Liver (tissue), 9 donors: ENCODE data around the gene C10orf143. TPM values are rescaled to one million over a fixed set of nuclear protein-coding genes. Genes with fewer than 3 reads are reported as not detected.

Experiments
- DNase-seq: peaks from one replicate; pipeline ENCODE4 v3.0.0-alpha.2; 2017; ENCODE audit warnings: low spot score
- H3K27ac ChIP-seq, 2 donors: one replicate each; pipeline ENCODE4 v1.7.0; 2013; ENCODE audit warnings: inconsistent platforms in 2 of 2, low read length in 2 of 2, control low read depth in 1 of 2, low read depth in 1 of 2, mild to moderate bottlenecking in 1 of 2
- H3K27me3 ChIP-seq, 4 donors: one replicate each; pipeline versions ENCODE4 v1.6.1 to v1.7.0; 2013; ENCODE audit warnings: low read length in 3 of 4, inconsistent platforms in 1 of 4, mild to moderate bottlenecking in 1 of 4, moderate library complexity in 1 of 4; ENCODE audit not compliant: control insufficient read depth in 4 of 4, insufficient read depth in 4 of 4
- H3K36me3 ChIP-seq, 4 donors: one replicate each; pipeline versions ENCODE4 v1.6.1 to v1.7.0; 2013; ENCODE audit warnings: low read length in 3 of 4, mild to moderate bottlenecking in 3 of 4, low read depth in 1 of 4, moderate library complexity in 1 of 4; ENCODE audit not compliant: control insufficient read depth in 4 of 4, insufficient read depth in 3 of 4
- H3K4me1 ChIP-seq, 4 donors: one replicate each; pipeline versions ENCODE4 v1.6.1 to v1.7.0; 2013; ENCODE audit warnings: low read length in 3 of 4, mild to moderate bottlenecking in 3 of 4, moderate library complexity in 1 of 4; ENCODE audit not compliant: control insufficient read depth in 4 of 4, insufficient read depth in 4 of 4
- H3K4me3 ChIP-seq, 3 donors: one replicate each; pipeline versions ENCODE4 v1.6.1 to v1.7.0; 2013; ENCODE audit warnings: low read length in 3 of 3, control low read depth in 1 of 3, low read depth in 1 of 3, mild to moderate bottlenecking in 1 of 3
- H3K9ac ChIP-seq, 2 donors: one replicate each; pipeline ENCODE4 v1.7.0; 2013; ENCODE audit warnings: low read length in 2 of 2, mild to moderate bottlenecking in 2 of 2, moderate library complexity in 2 of 2, control low read depth in 1 of 2, low read depth in 1 of 2
- H3K9me3 ChIP-seq, 4 donors: one replicate each; pipeline versions ENCODE4 v1.6.1 to v1.7.0; 2013; ENCODE audit warnings: low read length in 3 of 4; ENCODE audit not compliant: control insufficient read depth in 4 of 4
- ATF3 ChIP-seq: IDR thresholded peaks from 2 replicates; pipeline ENCODE4 v1.6.1; 2016; ENCODE audit warnings: antibody characterized with exemption
- CTCF ChIP-seq: fragments of 150-350 bp; IDR thresholded peaks from 2 replicates; pipeline ENCODE4 v1.5.1; 2017; ENCODE audit warnings: improper control_type of control experiment, low read depth, low read length; ENCODE audit not compliant: missing input control
- EGR1 ChIP-seq, 2 donors: IDR thresholded peaks; 2 replicates each; pipeline ENCODE4 v1.6.1; 2016 to 2018; ENCODE audit warnings: antibody characterized with exemption in 2 of 2, low read depth in 2 of 2
- FOXA2 ChIP-seq: IDR thresholded peaks from 2 replicates; pipeline ENCODE4 v1.6.1; 2016; ENCODE audit warnings: antibody characterized with exemption
- GABPA ChIP-seq, 2 donors: IDR thresholded peaks in 1 of 2; conservative IDR thresholded peaks in 1 of 2; 2 replicates each; pipeline ENCODE4 v1.6.1; 2016; ENCODE audit warnings: antibody characterized with exemption in 2 of 2, mild to moderate bottlenecking in 1 of 2, moderate library complexity in 1 of 2
- HNF4A ChIP-seq, 2 donors: conservative IDR thresholded peaks; 2 replicates each; pipeline ENCODE4 v1.6.1; 2016; ENCODE audit warnings: antibody characterized with exemption in 2 of 2, mild to moderate bottlenecking in 2 of 2
- HNF4G ChIP-seq: IDR thresholded peaks from 2 replicates; pipeline ENCODE4 v1.6.1; 2016; ENCODE audit warnings: antibody characterized with exemption
- JUND ChIP-seq, 2 donors: IDR thresholded peaks; 2 replicates each; pipeline ENCODE4 v1.6.1; 2016; ENCODE audit warnings: antibody characterized with exemption in 2 of 2
- MAX ChIP-seq: IDR thresholded peaks from 2 replicates; pipeline ENCODE4 v1.6.1; 2016; ENCODE audit warnings: antibody characterized with exemption
- NR2F2 ChIP-seq: IDR thresholded peaks from 2 replicates; pipeline ENCODE4 v1.6.1; 2016; ENCODE audit warnings: antibody characterized with exemption
- RAD21 ChIP-seq, 2 donors: IDR thresholded peaks; 2 replicates each; pipeline ENCODE4 v1.6.1; 2016; ENCODE audit warnings: antibody characterized with exemption in 2 of 2, mild to moderate bottlenecking in 2 of 2
- RXRA ChIP-seq, 2 donors: IDR thresholded peaks; 2 replicates each; pipeline ENCODE4 v1.6.1; 2017 to 2018; ENCODE audit warnings: antibody characterized with exemption in 2 of 2, mild to moderate bottlenecking in 1 of 2
- SP1 ChIP-seq: IDR thresholded peaks from 2 replicates; pipeline ENCODE4 v1.6.1; 2018; ENCODE audit warnings: antibody characterized with exemption, mild to moderate bottlenecking
- TAF1 ChIP-seq: conservative IDR thresholded peaks from 2 replicates; pipeline ENCODE4 v1.6.1; 2016; ENCODE audit warnings: antibody characterized with exemption, mild to moderate bottlenecking
- YY1 ChIP-seq: IDR thresholded peaks from 2 replicates; pipeline ENCODE4 v1.6.1; 2016; ENCODE audit warnings: antibody characterized with exemption, mild to moderate bottlenecking
- ZBTB33 ChIP-seq: IDR thresholded peaks from 2 replicates; pipeline ENCODE4 v1.6.1; 2016; ENCODE audit warnings: antibody characterized with exemption
- WGBS: extraction: QIAGEN DNeasy Blood & Tissue Kit; methylation state at CpG from one replicate; pipeline ENCODE4 v1.1.7; 2013; 5-methylcytosine and 5-hydroxymethylcytosine counted together
- polyA plus RNA-seq, 2 donors: library from polyadenylated mRNA; stranded (reverse) in 1 of 2; unstranded in 1 of 2; fragments of 200-250 nt in 1 of 2; fragments of >200 nt in 1 of 2; fragmentation: Nextera tagmentation in 1 of 2; extraction: Ambion mirVana in 1 of 2; gene quantifications; one replicate each; pipeline versions ENCODE4 v1.2.1 to v1.2.3, GENCODE V29; 2013 to 2015
- total RNA-seq, 2 donors: library from RNA; depleted of rRNA; stranded (reverse); fragments of >200 nt; gene quantifications; one replicate each; pipeline ENCODE4 v1.2.3, GENCODE V29; 2014
- TF ChIP-seq, protein P1 (sequence below): IDR thresholded peaks from 2 replicates; pipeline ENCODE4 v1.6.1; 2016; ENCODE audit warnings: antibody characterized with exemption, mild to moderate bottlenecking
- donor health status: healthy.
- donor health status: healthy.
- donor health status: healthy.
- donor health status: healthy.
- donor health status: healthy.

Gene C10orf143
- total and polyA plus RNA-seq, 4 donors: 0.14 to 2.7 (median 1.2) TPM

- 62% methylated on average over 30 of the region's 30 CpGs for WGBS
- H3K36me3 ChIP-seq: no peaks in the 10 kb centered on the region
- H3K27ac ChIP-seq: no peak overlapping the region
- H3K9me3 ChIP-seq: no peaks in the 10 kb centered on the region
- no peaks in the 10 kb centered on the region for H3K4me1 ChIP-seq
- H3K9ac ChIP-seq: no peak overlapping the region
- H3K27me3 ChIP-seq: peaks cover 0 to 5% (median 0%) of the 10 kb centered on the region in 4 donors
- no peak overlapping the region for H3K4me3 ChIP-seq
- no peak for TF ChIP-seq ZBTB33
- no peak for TF ChIP-seq GABPA (IDR thresholded peaks at IDR 0.05 in 1 of 2, conservative IDR thresholded peaks at IDR 0.05 in 1 of 2)
- no peak for TF ChIP-seq EGR1 (IDR thresholded peaks at IDR 0.05; ENCODE audit: low read depth in 2 of 2)
- no peak for TF ChIP-seq ATF3
- TF ChIP-seq JUND (IDR thresholded peaks at IDR 0.05): no peak
- TF ChIP-seq HNF4A (conservative IDR thresholded peaks at IDR 0.05): no peak
- no peak for TF ChIP-seq HNF4G
- TF ChIP-seq FOXA2: no peak
- no peak for DNase-seq
These were observed 65.5 kb downstream of the C10orf143 start for GRCh38 chr10:130045091-130045652.

DNA sequence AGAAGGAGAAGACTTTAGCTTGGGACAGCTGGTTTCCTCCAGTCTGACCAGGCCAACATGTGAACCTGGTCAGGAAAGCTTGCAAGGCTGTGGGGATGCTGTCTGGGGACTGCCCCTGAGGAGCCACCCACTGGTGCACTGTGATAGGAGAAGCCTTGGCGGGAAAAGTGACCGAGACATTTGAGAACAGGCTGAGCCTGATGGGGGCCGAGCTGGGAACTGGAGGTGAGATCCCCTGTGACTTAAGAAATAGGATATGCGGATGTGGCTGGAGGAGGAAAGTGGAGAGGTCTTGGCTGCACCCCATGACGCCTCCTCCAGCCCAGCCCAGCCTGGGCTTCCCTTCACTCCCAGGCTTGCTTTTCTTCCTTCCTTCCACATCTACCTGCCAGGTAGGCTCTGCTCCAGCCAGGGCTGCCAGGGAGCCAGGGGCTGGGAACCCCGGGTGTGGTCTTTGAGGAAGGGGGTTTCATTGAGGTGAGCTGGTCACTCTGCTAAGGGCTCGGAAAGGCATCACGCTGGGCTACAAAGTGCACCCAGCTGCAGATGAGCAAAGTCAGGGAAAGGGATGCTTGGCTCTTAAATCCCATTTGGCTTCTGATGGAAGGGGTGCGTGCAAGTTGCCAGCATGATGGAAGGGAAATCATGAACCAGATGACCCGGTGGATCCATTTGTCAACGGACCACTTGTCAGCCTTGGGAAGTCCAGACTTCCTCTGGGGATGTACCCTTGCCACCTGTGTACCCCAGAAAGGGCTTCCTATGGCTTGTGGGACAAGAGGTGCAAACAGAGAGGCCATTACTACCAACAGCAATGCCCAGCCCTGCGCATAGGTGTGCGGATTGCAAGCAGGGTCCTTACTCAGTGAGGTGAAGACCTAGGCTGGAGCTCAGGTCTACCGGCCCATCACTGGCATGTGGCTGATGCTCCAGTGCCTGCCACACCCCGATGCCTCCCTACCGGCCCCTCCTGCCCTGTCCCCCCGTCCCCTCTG lies 66.3 kb downstream of the C10orf143 start:
- DNase-seq: no peak
- Histone ChIP-seq H3K9ac (no peak overlapping the region), H3K9me3 (no peaks in the 10 kb centered on the region), H3K36me3 (no peaks in the 10 kb centered on the region), H3K4me1 (no peaks in the 10 kb centered on the region), H3K27me3 (peaks cover 0 to 5% (median 0%) of the 10 kb centered on the region in 4 donors), H3K27ac (no peak overlapping the region), H3K4me3 (no peak overlapping the region)
- 78% methylated on average over 17 of the region's 17 CpGs for WGBS
- TF ChIP-seq SP1: no peak
- TF ChIP-seq RAD21 (IDR thresholded peaks at IDR 0.05): no peak
- TF ChIP-seq CTCF: no peak
- TF ChIP-seq ZBTB33: no peak
- TF ChIP-seq FOXA2: no peak
- no peak for TF ChIP-seq HNF4G
- no peak for TF ChIP-seq NR2F2
- no peak for TF ChIP-seq RXRA (IDR thresholded peaks at IDR 0.05)
- no peak for TF ChIP-seq YY1
- TF ChIP-seq MAX: no peak
- TF ChIP-seq, protein P1, sequence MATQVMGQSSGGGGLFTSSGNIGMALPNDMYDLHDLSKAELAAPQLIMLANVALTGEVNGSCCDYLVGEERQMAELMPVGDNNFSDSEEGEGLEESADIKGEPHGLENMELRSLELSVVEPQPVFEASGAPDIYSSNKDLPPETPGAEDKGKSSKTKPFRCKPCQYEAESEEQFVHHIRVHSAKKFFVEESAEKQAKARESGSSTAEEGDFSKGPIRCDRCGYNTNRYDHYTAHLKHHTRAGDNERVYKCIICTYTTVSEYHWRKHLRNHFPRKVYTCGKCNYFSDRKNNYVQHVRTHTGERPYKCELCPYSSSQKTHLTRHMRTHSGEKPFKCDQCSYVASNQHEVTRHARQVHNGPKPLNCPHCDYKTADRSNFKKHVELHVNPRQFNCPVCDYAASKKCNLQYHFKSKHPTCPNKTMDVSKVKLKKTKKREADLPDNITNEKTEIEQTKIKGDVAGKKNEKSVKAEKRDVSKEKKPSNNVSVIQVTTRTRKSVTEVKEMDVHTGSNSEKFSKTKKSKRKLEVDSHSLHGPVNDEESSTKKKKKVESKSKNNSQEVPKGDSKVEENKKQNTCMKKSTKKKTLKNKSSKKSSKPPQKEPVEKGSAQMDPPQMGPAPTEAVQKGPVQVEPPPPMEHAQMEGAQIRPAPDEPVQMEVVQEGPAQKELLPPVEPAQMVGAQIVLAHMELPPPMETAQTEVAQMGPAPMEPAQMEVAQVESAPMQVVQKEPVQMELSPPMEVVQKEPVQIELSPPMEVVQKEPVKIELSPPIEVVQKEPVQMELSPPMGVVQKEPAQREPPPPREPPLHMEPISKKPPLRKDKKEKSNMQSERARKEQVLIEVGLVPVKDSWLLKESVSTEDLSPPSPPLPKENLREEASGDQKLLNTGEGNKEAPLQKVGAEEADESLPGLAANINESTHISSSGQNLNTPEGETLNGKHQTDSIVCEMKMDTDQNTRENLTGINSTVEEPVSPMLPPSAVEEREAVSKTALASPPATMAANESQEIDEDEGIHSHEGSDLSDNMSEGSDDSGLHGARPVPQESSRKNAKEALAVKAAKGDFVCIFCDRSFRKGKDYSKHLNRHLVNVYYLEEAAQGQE: no peak
- no peak for TF ChIP-seq ATF3
- no peak for TF ChIP-seq JUND (IDR thresholded peaks at IDR 0.05)
- TF ChIP-seq TAF1: no peak
